Endothelial cell of umbilical vein (primary cell): ENCODE measurements around the gene DNAAF5. TPM values are rescaled to one million over a fixed set of nuclear protein-coding genes. Genes with fewer than 3 reads are reported as not detected.

Source experiments
- BruUV-seq: library from RNA; stranded (reverse); fragments of 400-500 nt; replicated peaks from 2 replicates; lab custom pipeline; 2021; lab: Mats Ljungman, UMichigan
- CTCF ChIA-PET: fragments of 300-600, 350-600 bp; sonication (Branson Sonifier 250); formaldehyde crosslinking; loops from one replicate; lab custom pipeline; 2021; ENCODE audit warnings: antibody characterized with exemption, inconsistent platforms; lab: Charles Lee
- POLR2A ChIA-PET: fragments of 300-600, 350-600 bp; sonication (Branson Sonifier 250); formaldehyde crosslinking; loops from one replicate; lab custom pipeline; 2021; ENCODE audit warnings: antibody characterized with exemption, inconsistent platforms; lab: Charles Lee
- DNase-seq: peaks from one replicate; pipeline ENCODE4 v3.0.0-alpha.2; 2011; ENCODE audit warnings: low read depth, low spot score
- FAIRE-seq: peaks from 2 replicates; lab custom pipeline; 2011; peaks lifted over from hg19 to GRCh38; lab: Jason Lieb, UNC
- H2AFZ ChIP-seq: 2 replicates; pipeline ENCODE4 v1.6.0; 2012; ENCODE audit warnings: low read depth, low read length, control low read depth, inconsistent platforms
- H3K27ac ChIP-seq: 2 replicates; pipeline ENCODE4 v1.5.1; 2011; ENCODE audit warnings: low read depth, mild to moderate bottlenecking, control low read depth, low read length, moderate library complexity; ENCODE audit not compliant: insufficient read depth
- H3K27me3 ChIP-seq, 2 experiments: 2 replicates each; pipeline versions ENCODE4 v1.6.0 to v1.6.1; 2011; ENCODE audit warnings: low read length in 2 of 2, mixed read lengths in 1 of 2; ENCODE audit not compliant: control insufficient read depth in 2 of 2, insufficient read depth in 2 of 2
- H3K36me3 ChIP-seq, 2 experiments: 2 replicates in 1 of 2; 3 replicates in 1 of 2; pipeline ENCODE4 v1.5.1; 2011; ENCODE audit warnings: low read length in 2 of 2, mild to moderate bottlenecking in 1 of 2, moderate library complexity in 1 of 2; ENCODE audit not compliant: control insufficient read depth in 2 of 2, insufficient read depth in 2 of 2; ENCODE audit errors: extremely low read depth in 1 of 2
- H3K4me1 ChIP-seq: 3 replicates; pipeline ENCODE4 v1.5.1; 2011; ENCODE audit warnings: mild to moderate bottlenecking, low read length; ENCODE audit not compliant: control insufficient read depth, insufficient read depth; ENCODE audit errors: extremely low read depth
- H3K4me2 ChIP-seq: 2 replicates; pipeline ENCODE4 v1.6.1; 2011; ENCODE audit warnings: low read length, control low read depth, mixed read lengths; ENCODE audit not compliant: insufficient read depth
- H3K4me3 ChIP-seq, 3 experiments: fragments of 200-600 bp in 1 of 3; sonication (generic), shearing (Covaris generic) in 1 of 3; replicated peaks in 1 of 3; 2 replicates each; pipeline ENCODE4 v1.5.1; 2011 to 2016; ENCODE audit warnings: control low read depth in 3 of 3, low read length in 3 of 3, mild to moderate bottlenecking in 2 of 3, inconsistent platforms in 1 of 3, low read depth in 1 of 3, moderate library complexity in 1 of 3; ENCODE audit not compliant: insufficient read depth in 1 of 3
- H3K79me2 ChIP-seq: 2 replicates; pipeline ENCODE4 v1.6.0; 2012; ENCODE audit warnings: low read length, inconsistent platforms; ENCODE audit not compliant: control insufficient read depth, insufficient read depth
- H3K9ac ChIP-seq: replicated peaks from 2 replicates; pipeline ENCODE3; 2011; ENCODE audit warnings: low read length, control low read depth; ENCODE audit not compliant: insufficient read depth; ENCODE audit errors: extremely low read depth
- H3K9me1 ChIP-seq: replicated peaks from 3 replicates; pipeline ENCODE4 v1.6.0; 2011; ENCODE audit warnings: mild to moderate bottlenecking, low read length; ENCODE audit not compliant: control insufficient read depth, insufficient read depth; ENCODE audit errors: extremely low read depth
- H3K9me3 ChIP-seq: replicated peaks from 2 replicates; pipeline ENCODE4 v1.5.1; 2012; ENCODE audit warnings: low read length, inconsistent platforms; ENCODE audit not compliant: control insufficient read depth, insufficient read depth
- H4K20me1 ChIP-seq: replicated peaks from 2 replicates; pipeline ENCODE3; 2011; ENCODE audit warnings: mild to moderate bottlenecking, low read length; ENCODE audit not compliant: control insufficient read depth, insufficient read depth; ENCODE audit errors: extremely low read depth
- CTCF ChIP-seq, 2 donors: IDR thresholded peaks; 1 replicate in 1 of 2; 2 replicates in 1 of 2; pipeline ENCODE4 v1.5.1; 2011; ENCODE audit warnings: low read length in 2 of 2, mild to moderate bottlenecking in 2 of 2, moderate library complexity in 2 of 2, control low read depth in 1 of 2, inconsistent platforms in 1 of 2, low read depth in 1 of 2; ENCODE audit not compliant: insufficient read depth in 1 of 2; ENCODE audit errors: extremely low read depth in 1 of 2
- EZH2 ChIP-seq: IDR thresholded peaks from 2 replicates; pipeline ENCODE4 v1.6.1; 2012; ENCODE audit warnings: borderline replicate concordance, low read depth, mild to moderate bottlenecking, moderate library complexity, low read length, inconsistent platforms; ENCODE audit not compliant: severe bottlenecking
- FOS ChIP-seq: IDR thresholded peaks from 2 replicates; pipeline ENCODE4 v1.6.1; 2011; ENCODE audit warnings: mild to moderate bottlenecking, low read length, moderate library complexity, borderline replicate concordance; ENCODE audit not compliant: insufficient read depth
- GATA2 ChIP-seq: IDR thresholded peaks from 2 replicates; pipeline ENCODE4 v1.7.0; 2011; ENCODE audit warnings: low read depth, mild to moderate bottlenecking, moderate library complexity, mixed read lengths, low read length; ENCODE audit not compliant: insufficient read length, insufficient read depth
- JUN ChIP-seq: IDR thresholded peaks from 2 replicates; pipeline ENCODE4 v1.6.1; 2011; ENCODE audit warnings: borderline replicate concordance, low read depth; ENCODE audit not compliant: insufficient read length, insufficient read depth
- MAX ChIP-seq: IDR thresholded peaks from 2 replicates; pipeline ENCODE4 v1.6.1; 2011; ENCODE audit not compliant: insufficient read depth, insufficient read length
- MYC ChIP-seq: IDR thresholded peaks from one replicate; pipeline ENCODE4 v1.6.1; 2011; ENCODE audit warnings: mild to moderate bottlenecking, low read depth, low read length
- POLR2A ChIP-seq: IDR thresholded peaks from 2 replicates; pipeline ENCODE4 v1.6.1; 2012; ENCODE audit warnings: low read depth, mild to moderate bottlenecking, control low read depth, low read length
- POLR2AphosphoS5 ChIP-seq: IDR thresholded peaks from 2 replicates; pipeline ENCODE4 v1.6.1; 2012; ENCODE audit warnings: low read depth, mild to moderate bottlenecking, control low read depth, low read length, moderate library complexity; ENCODE audit not compliant: insufficient read depth
- dilution Hi-C: fragments of 300-500 bp; cut with MboI; formaldehyde crosslinking; loops from one replicate; pipeline ENCODE4 v1.15.0; 2019; ENCODE audit warnings: low sequenced_read_pairs; ENCODE audit not compliant: extremely low pct_ligation_motif_present
- intact Hi-C: fragments of 100-400 bp; cut with micrococcal nuclease; formaldehyde crosslinking; loops from one replicate; pipeline ENCODE4 v1.10.0; 2022
- polyA plus RNA-seq, 4 experiments: library from polyadenylated mRNA; depleted of rRNA in 3 of 4; stranded (reverse) in 3 of 4; unstranded in 1 of 4; fragments of >200 nt; gene quantifications; 2 replicates each; pipeline versions ENCODE4 v1.2.1 to v1.2.3, GENCODE V29; 2011 to 2012; ENCODE audit warnings: missing spikeins in 1 of 4
- total RNA-seq: library from RNA; stranded (reverse); gene quantifications from 2 replicates; pipeline ENCODE4 v1.2.3, GENCODE V29; 2021

Gene DNAAF5
- total and polyA plus RNA-seq, 2 donors (not counting 3 experiments of a cell fraction or from before 2014, with no cell fraction given) = 49.3 to 65.5 TPM

DNA sequence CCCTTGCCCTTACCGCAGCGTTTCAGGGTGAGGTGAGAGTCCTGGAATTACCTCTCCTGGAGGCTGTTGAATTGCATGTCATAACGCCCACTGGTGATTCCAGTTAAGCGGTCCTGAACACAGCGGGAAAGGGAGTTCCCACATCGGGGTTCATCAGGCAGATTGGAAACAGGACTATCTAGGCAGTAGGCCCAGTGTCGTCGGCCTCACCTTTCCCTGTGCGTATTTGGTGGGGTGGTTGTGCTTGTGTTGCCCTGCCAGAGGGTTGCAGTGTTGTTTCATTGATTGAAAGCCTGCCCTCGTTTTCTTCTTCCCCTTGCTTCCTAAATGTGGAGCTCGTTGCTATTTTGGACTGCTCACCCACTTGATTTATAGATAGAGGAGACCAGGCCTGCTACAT lies 95.2 kb downstream of the DNAAF5 start:
- no peak overlapping the region for H3K4me3 ChIP-seq
- no peak overlapping the region for H3K9ac ChIP-seq
- peaks cover 88% of the 10 kb centered on the region for H3K79me2 ChIP-seq
- no TSS peak for BruUV-seq
- H3K4me1 ChIP-seq = peaks cover 6% of the 10 kb centered on the region
- TF ChIP-seq FOS (no peak), MYC (no peak), EZH2 (no peak), POLR2AphosphoS5 (no peak), CTCF (IDR thresholded peaks at IDR 0.05; ENCODE audit: extremely low read depth in 1 of 2, insufficient read depth in 1 of 2, low read depth in 1 of 2, low read length in 2 of 2) (no peak), MAX (no peak), POLR2A (no peak), JUN (no peak), GATA2 (no peak)
- no peak overlapping the region for H3K27ac ChIP-seq
- dilution Hi-C loops (no loop called here), intact Hi-C loops (no loop called here)
- FAIRE-seq = no peak
- no peak for DNase-seq
- POLR2A ChIA-PET = no interaction called here
- no peak overlapping the region for H3K4me2 ChIP-seq
- no peaks in the 10 kb centered on the region for H4K20me1 ChIP-seq
- H3K9me1 ChIP-seq = no peaks in the 10 kb centered on the region
- CTCF ChIA-PET = interaction anchor here (1.3 kb wide), 1 partner anchor 9 kb away, joined by 4 read pairs; no protein-coding TSS in a partner anchor
- no peaks in the 10 kb centered on the region for H3K27me3 ChIP-seq
- no peaks in the 10 kb centered on the region for H3K9me3 ChIP-seq
- H3K36me3 ChIP-seq = peaks cover 0 to 2% of the 10 kb centered on the region in 2 experiments
- no peak overlapping the region for H2AFZ ChIP-seq
